GM19438 (cell line): ENCODE measurements around the gene SULT1A1.

Experiments
- ATAC-seq: cut with Tn5 transposase; IDR thresholded peaks from one replicate; pipeline ENCODE4 v1.9.1; 2021; ENCODE audit warnings: low read depth; ENCODE audit not compliant: unreplicated experiment

The SULT1A1 gene

GRCh38 chr16:28562199-28562598, 47.6 kb downstream of the SULT1A1 start:
- no peak for ATAC-seq

GRCh38 chr16:28561557-28562187, 48.2 kb downstream of the SULT1A1 start:
- ATAC-seq, result no peak

GRCh38 chr16:28558456-28558855, 51.4 kb downstream of the SULT1A1 start:
- ATAC-seq, result no peak

- no peak for ATAC-seq
Measured at GRCh38 chr16:28556914-28557320, 52.9 kb downstream of the SULT1A1 start.

GRCh38 chr16:28555561-28555960, 54.3 kb downstream of the SULT1A1 start:
- no peak for ATAC-seq
